HUDEP-2 (cell line): ENCODE data around the gene GRM7.

Experiments
- DNase-seq, 76 experiments: peaks; one replicate each; lab custom pipeline; 2025; ENCODE audit not compliant: unreplicated experiment in 76 of 76; lab: John Stamatoyannopoulos, UW

GRM7 gene

GRCh38 chr3:7745711-7746110 lies 884.8 kb downstream of the GRM7 start:
- no peak for DNase-seq

- DNase-seq, result no peak
Observed at GRCh38 chr3:7749931-7750695, 889.2 kb downstream of the GRM7 start.

DNA sequence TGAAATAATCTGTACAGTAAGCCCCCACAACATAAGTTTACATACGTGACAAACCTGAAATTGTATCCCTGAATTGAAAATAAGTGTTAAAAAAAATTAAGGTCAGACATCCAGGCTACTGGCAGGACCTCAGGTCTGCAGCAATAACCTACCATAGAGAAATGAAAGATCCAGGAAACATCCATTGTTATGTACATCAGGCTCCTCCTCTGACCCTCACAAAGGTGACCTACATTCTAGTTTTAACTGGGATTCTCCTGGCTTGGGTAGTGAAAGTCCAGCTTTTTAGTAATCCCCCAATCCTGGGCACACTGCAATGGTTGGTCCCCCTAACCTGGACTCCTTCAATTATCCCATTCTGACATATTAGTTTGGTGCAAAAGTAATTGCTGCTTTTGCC lies 891.1 kb downstream of the GRM7 start:
- no peak for DNase-seq

GRCh38 chr3:7754653-7755441 lies 893.9 kb downstream of the GRM7 start:
- DNase-seq, result no peak

- DNase-seq, result no peak
Observed at GRCh38 chr3:7759630-7760029, 898.7 kb downstream of the GRM7 start.

DNA sequence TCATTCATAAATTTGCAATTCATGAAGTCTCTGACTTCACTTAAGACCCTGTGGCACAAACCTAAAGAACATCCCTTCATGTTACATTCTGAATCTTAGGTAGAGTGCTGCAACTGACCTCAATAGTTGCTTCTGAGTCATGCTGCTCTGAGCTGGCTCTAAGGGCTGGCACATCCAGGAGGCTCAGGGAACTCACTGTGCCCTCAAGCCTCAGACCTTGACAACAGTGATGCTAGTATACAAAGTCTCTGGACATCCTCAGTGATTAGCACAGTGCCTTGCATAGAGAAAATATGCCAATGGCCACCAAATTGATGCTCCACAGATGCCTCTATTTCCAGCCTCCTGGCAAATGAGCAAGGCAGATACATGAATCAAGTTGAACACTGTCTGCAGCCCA lies 899.8 kb downstream of the GRM7 start:
- DNase-seq, result no peak

DNA sequence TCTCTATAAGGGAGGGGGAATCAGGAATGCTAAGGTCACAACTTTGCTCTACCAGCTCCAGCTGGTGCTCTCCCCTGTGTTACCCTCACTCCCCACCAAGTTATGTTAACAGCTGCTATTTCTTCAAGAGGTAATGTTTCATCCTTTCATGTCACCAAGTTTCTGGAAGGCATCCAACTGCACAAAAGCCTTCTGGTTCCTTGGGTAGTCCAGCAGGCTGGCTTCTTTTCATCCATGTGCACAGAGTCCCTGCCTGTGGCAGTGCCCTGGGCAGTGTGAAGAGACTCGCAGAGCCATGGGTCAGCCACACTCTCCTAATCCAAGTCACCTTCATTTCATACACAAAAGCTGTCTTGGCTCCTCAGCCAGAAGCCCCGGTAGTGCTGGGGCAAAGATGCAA lies 903.2 kb downstream of the GRM7 start:
- no peak for DNase-seq

DNA sequence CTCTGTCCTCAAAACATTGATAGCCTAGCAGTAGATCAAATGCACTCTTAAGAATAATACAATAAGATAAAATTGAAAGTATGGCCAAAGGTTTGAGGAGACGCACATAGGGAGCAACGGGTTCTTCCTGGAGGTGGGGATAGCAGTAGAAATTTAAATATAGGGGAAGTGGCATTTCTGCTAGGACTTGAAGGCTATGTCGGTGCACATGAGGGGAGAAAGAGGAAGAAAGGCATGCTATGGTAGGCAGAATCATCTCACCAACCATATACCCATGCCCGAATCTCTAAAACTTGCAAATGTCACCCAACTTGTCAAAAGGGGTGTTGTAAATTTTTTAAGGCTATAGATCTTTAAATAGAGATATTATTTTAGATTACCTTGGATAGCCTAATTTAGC lies 905.6 kb downstream of the GRM7 start:
- no peak for DNase-seq

- DNase-seq, result peak in 1 of 76 experiments; percentile 1
Observed at GRCh38 chr3:7779331-7779730, 918.4 kb downstream of the GRM7 start.

GRCh38 chr3:7781395-7781794 lies 920.5 kb downstream of the GRM7 start:
- no peak for DNase-seq

DNA sequence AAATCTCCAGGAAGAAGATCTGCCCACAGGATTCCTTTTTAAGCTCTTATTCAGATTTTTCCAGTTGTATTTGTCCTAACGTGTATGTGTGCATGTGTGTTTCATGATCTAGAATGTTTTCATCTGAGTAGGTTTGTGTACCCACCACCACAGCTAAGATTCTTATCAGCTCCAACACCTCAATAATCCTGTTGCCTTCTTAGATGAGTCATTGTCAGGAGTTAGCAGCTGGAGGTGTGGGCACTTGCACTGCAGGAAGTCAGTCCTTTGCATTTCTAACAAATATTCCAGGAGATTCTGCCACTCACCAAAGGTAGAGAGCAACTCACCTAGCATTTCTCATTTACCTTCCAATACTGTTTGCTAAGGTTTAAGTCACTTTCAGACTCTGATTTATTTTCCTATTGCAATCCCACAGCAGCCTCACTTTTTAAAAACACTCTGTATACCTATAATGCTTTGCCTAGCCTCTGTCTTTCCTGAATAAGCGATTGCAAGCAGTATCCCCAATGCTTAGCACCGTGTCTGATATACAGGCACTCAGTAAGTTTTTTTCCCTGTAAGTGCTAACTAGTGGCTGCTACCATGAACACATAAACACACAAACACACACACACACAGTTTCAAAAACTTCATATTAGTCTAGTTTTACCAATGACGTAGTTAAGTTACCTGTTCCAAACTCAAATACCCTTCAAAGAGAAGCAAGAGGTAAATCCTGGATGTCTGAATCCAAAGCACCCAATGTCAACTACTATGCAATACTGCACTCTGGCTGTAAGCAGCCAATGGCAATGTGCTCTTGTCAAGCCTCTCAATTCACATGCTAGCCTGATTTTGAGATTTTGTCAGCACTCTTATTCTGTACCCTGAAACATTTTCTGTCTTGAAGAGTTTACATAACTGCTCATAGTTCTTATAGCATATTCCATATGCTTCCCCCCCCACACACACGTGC lies 927.2 kb downstream of the GRM7 start:
- no peak for DNase-seq

DNA sequence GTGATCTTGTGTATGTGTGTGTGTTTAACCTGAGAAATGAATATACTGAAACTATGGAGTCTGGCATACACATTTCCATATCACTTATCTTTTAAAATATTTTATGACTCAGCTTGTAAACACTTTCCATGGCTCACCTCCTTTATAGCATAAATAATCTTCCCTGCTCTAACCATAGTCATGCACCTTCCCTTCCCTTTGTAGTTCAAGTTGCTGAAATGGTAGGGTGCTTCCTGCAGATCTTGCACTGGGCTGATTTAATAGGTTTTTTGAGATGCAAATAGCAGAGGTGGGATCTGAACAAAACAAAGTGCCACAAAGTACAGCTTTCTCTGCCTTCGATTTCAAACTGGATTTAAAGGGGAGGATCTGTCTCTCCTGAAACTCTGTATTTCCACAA lies 928.0 kb downstream of the GRM7 start:
- DNase-seq, result no peak

DNA sequence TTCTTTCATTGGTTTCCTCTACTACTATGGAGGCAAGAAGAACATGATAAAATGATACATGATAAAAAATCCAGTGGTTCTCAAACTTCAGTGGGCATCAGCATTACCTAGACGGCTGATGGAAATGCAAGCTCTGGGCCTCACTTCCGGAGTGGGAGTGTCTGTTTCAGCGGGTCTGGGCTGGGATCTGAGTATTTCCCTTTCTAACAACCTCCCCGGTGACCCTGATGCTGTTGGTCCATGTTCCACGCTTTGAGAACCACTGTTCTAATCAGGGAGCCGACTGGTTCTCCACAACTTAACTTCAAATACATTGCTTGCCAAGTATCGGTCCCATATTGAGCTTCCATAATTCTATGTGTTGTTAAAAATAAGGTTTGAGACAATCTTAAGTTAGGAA lies 928.4 kb downstream of the GRM7 start:
- DNase-seq, result no peak

DNA sequence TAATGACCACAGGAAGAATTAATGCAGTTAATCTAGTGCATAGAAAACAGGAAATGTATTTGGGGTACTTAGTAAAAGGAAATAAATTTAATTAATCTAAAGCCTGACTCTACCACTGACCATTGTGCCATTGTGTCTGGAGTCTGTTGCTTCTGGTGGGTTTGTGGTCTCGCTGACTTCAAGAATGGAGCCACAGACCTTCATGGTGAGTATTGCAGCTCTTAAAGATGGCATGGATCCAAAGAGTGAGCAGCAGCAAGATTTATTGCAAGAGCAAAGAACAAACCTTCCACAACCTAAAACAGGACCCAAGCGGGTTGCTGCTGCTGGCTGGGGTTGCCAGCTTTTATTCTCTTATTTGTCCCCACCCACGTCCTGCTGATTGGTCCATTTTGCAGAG lies 929.2 kb downstream of the GRM7 start:
- DNase-seq, result no peak
